Stomach (tissue), 9 donors: ENCODE measurements around the gene EXOC3L2. TPM values are rescaled to one million over a fixed set of nuclear protein-coding genes. Genes with fewer than 3 reads are reported as not detected.

ENCODE experiments used
- DNase-seq, 2 donors: peaks; one replicate each; pipeline versions ENCODE4 v3.0.0 to v3.0.0-alpha.2; 2013 to 2019
- H3K27ac ChIP-seq, 5 donors: fragments of 200-600 bp in 4 of 5; sonication (generic) in 4 of 5; one replicate each; pipeline ENCODE4 v1.5.1; 2013 to 2019; ENCODE audit warnings: mild to moderate bottlenecking in 1 of 5, moderate library complexity in 1 of 5
- H3K27me3 ChIP-seq, 3 donors: fragments of 200-600 bp; sonication (generic); one replicate each; pipeline ENCODE4 v1.5.1; 2017 to 2019; ENCODE audit warnings: mixed run types in 1 of 3
- H3K36me3 ChIP-seq, 4 donors: fragments of 200-600 bp; sonication (generic); 1 replicate in 3 of 4; 2 replicates in 1 of 4; pipeline ENCODE4 v1.5.1; 2016 to 2019
- H3K4me1 ChIP-seq, 4 donors: fragments of 200-600 bp; sonication (generic); one replicate each; pipeline ENCODE4 v1.5.1; 2016 to 2019
- H3K4me3 ChIP-seq, 4 donors: fragments of 200-600 bp; sonication (generic) in 3 of 4; one replicate each; pipeline ENCODE4 v1.5.1; 2016 to 2019; ENCODE audit warnings: mild to moderate bottlenecking in 1 of 4
- H3K9me3 ChIP-seq, 4 donors: fragments of 200-600 bp; sonication (generic); one replicate each; pipeline ENCODE4 v1.5.1; 2016 to 2019
- EP300 ChIP-seq: sonication (generic); formaldehyde crosslinking; IDR thresholded peaks from one replicate; pipeline ENCODE4 v1.6.1; 2017; ENCODE audit warnings: antibody characterized with exemption
- POLR2A ChIP-seq, 4 donors: fragments of 450-650 bp; IDR thresholded peaks; one replicate each; pipeline ENCODE4 v1.6.1; 2016; ENCODE audit warnings: antibody characterized with exemption in 4 of 4, control low read depth in 2 of 4, mild to moderate bottlenecking in 1 of 4, moderate library complexity in 1 of 4
- POLR2AphosphoS5 ChIP-seq, 3 donors: sonication (generic); formaldehyde crosslinking; IDR thresholded peaks; one replicate each; pipeline ENCODE4 v1.6.1; 2016; ENCODE audit warnings: antibody characterized with exemption in 3 of 3
- WGBS, 5 donors: extraction: QIAGEN DNeasy Blood & Tissue Kit in 3 of 5; methylation state at CpG; one replicate each; pipeline versions ENCODE4 v1.1.5 to v1.1.7; 2013 to 2018; 5-methylcytosine and 5-hydroxymethylcytosine counted together
- intact Hi-C: fragments of 100-400 bp; cut with DNase I; formaldehyde crosslinking; loops from one replicate; pipeline ENCODE4 v1.15.1; 2023; ENCODE audit warnings: low total_unique reads
- polyA plus RNA-seq, 3 donors: library from polyadenylated mRNA; stranded (reverse); fragments of 200-250 nt; gene quantifications; one replicate each; pipeline ENCODE4 v1.2.3, GENCODE V29; 2013
- total RNA-seq, 5 donors: library from RNA; depleted of rRNA; stranded (reverse); fragments of >200 nt; gene quantifications; one replicate each; pipeline versions ENCODE4 v1.1.0 to v1.2.3, GENCODE V29; 2014 to 2016
- TF ChIP-seq, protein P1 (sequence below), 7 experiments: fragments of 450-650 bp in 4 of 7; fragments of 200-600 bp in 3 of 7; sonication (generic) in 3 of 7; IDR thresholded peaks; one replicate each; pipeline ENCODE4 v1.5.1; 2016 to 2019; ENCODE audit warnings: antibody characterized with exemption in 7 of 7, control low read depth in 2 of 7, mild to moderate bottlenecking in 1 of 7
- donor health status: healthy with polysubstance abuse.
- donor health status: Bipolar disorder and iron deficiency.
- donor health status: healthy.

The EXOC3L2 gene
- total and polyA plus RNA-seq, 8 donors = 0.72 to 20.6 (median 1.3) TPM; not detected in 1

DNA sequence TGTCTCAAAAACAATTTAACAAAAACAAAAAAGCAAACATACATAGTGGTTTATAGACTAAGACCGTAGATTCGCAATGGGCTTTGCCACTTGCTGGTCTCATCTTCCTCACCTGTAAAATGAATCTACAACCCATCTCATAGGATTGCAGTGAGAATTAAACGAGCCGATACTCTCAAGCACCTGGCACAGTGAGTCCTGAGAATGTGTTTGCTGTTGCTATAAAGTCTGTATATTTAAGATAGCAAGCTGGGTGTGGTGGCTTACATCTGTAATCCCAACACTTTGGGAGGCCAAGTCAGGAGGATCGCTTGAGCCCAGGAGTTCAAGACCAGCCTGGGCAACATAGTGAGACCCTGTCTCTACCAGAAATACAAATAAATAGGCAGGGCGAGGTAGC, 22.5 kb downstream of the EXOC3L2 start:
- Histone ChIP-seq H3K36me3 (no peaks in the 10 kb centered on the region), H3K4me3 (no peak overlapping the region), H3K4me1 (peaks cover 0 to 8% (median under 1%) of the 10 kb centered on the region in 4 donors), H3K9me3 (no peaks in the 10 kb centered on the region), H3K27me3 (peaks cover 0 to 68% (median 3%) of the 10 kb centered on the region in 3 donors), H3K27ac (no peak overlapping the region)
- intact Hi-C loops = no loop called here
- TF ChIP-seq POLR2AphosphoS5 (IDR thresholded peaks at IDR 0.05) (no peak), POLR2A (IDR thresholded peaks at IDR 0.05) (no peak), EP300 (no peak)
- TF ChIP-seq, protein P1, sequence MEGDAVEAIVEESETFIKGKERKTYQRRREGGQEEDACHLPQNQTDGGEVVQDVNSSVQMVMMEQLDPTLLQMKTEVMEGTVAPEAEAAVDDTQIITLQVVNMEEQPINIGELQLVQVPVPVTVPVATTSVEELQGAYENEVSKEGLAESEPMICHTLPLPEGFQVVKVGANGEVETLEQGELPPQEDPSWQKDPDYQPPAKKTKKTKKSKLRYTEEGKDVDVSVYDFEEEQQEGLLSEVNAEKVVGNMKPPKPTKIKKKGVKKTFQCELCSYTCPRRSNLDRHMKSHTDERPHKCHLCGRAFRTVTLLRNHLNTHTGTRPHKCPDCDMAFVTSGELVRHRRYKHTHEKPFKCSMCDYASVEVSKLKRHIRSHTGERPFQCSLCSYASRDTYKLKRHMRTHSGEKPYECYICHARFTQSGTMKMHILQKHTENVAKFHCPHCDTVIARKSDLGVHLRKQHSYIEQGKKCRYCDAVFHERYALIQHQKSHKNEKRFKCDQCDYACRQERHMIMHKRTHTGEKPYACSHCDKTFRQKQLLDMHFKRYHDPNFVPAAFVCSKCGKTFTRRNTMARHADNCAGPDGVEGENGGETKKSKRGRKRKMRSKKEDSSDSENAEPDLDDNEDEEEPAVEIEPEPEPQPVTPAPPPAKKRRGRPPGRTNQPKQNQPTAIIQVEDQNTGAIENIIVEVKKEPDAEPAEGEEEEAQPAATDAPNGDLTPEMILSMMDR (IDR thresholded peaks at IDR 0.05) = no peak
- WGBS, 5 donors = 52 to 81% (median 72%) methylated on average over 6 of the region's 6 CpGs
- no peak for DNase-seq

DNA sequence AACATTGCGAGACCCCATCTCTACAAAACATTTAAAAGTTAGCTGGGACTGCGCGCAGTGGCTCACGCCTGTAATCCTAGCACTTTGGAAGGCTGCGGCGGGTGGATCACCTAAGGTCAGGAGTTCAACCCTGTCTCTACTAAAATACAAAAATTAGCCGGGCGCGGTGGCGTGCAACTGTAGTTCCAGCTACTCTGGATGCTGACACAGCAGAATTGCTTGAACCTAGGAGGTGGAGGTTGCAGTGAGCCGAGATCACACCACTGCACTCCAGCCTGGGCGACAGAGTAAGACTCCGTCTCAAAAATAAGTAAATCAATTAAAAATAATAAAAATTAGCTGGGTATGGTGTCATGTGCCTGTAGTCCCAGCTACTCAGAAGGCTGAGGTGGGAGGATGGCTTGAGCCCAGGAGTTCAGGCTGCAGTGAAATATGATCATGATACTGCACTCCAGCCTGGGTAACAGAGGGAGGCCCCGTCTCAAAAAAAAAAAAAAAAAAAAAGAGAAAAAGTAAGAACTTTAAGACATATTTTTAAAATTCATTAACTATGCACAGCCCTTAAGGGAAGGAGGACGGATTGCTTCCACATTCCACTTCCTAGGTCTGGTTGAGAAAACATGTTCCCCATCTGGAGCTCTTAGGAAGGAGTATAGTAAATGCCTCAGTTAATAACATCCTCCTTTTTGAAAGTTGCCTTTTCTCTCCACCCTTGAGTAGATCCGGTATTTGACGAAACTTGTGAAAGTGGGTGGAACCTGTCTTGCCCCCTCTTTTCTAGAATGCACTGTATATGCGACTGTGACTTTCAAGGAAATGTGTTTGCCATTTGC, 26.1 kb downstream of the EXOC3L2 start:
- Histone ChIP-seq H3K27me3 (peaks cover 0 to 88% (median 12%) of the 10 kb centered on the region in 3 donors), H3K4me1 (peaks cover 0 to 25% (median 15%) of the 10 kb centered on the region in 4 donors), H3K36me3 (no peaks in the 10 kb centered on the region), H3K27ac (no peak overlapping the region), H3K9me3 (no peaks in the 10 kb centered on the region), H3K4me3 (no peak overlapping the region)
- intact Hi-C loops = no loop called here
- no peak for DNase-seq
- TF ChIP-seq POLR2A (IDR thresholded peaks at IDR 0.05) = no peak
- TF ChIP-seq POLR2AphosphoS5 (IDR thresholded peaks at IDR 0.05) = no peak
- TF ChIP-seq, protein P1 (IDR thresholded peaks at IDR 0.05) = no peak
- no peak for TF ChIP-seq EP300
- WGBS, 5 donors = 77 to 83% (median 80%) methylated on average over 18 of the region's 18 CpGs

DNA sequence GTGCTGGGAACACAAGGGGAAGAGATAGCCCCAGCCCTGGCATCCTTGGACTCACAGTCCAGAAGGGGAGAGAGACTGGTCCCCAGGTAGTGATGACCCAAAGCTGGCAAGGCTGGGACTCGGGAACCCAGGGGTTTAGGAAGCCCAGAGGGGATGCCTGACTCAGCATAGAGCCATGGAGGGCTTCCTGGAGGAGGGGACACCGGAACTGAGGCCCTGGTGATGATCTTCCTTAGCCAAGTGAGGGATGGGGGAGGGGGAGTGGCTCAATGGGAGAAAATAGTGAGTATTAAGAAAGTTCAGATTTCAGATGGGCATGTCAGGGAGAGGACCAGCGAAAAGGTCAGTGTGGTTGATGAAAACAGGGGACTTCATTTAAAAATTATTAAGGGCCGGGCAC, 26.8 kb downstream of the EXOC3L2 start:
- no peak for TF ChIP-seq POLR2AphosphoS5 (IDR thresholded peaks at IDR 0.05)
- TF ChIP-seq POLR2A (IDR thresholded peaks at IDR 0.05) = no peak
- no peak for TF ChIP-seq EP300
- TF ChIP-seq, protein P1 (IDR thresholded peaks at IDR 0.05) = no peak
- H3K4me1 ChIP-seq = peaks cover 0 to 25% (median 15%) of the 10 kb centered on the region in 4 donors
- DNase-seq = no peak
- no peak overlapping the region for H3K4me3 ChIP-seq
- no peaks in the 10 kb centered on the region for H3K9me3 ChIP-seq
- 60 to 70% (median 64%) methylated on average over 4 of the region's 4 CpGs for WGBS, 5 donors
- peaks cover 0 to 81% (median 12%) of the 10 kb centered on the region in 3 donors for H3K27me3 ChIP-seq
- intact Hi-C loops = no loop called here
- H3K36me3 ChIP-seq = no peaks in the 10 kb centered on the region
- no peak overlapping the region for H3K27ac ChIP-seq

DNA sequence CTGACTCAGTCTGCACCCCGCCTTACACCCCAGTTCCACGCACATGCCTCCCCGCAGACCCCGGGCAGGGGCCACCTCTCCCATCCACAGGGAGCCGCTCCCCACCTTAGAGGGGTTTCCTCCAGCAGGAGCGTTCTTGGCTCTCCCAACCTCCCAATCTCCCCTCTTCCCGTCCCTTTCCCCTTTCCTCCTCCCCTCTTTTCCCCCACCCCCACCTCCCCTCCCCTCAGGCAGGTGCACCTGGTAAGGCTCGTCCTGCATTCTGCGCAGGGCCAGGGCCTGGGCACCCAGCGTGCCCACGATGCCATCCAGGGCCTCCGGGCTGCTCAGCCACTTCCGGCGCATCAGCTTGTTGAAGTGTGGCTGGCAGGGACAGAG, 27.3 kb downstream of the EXOC3L2 start:
- no peak overlapping the region for H3K4me3 ChIP-seq
- no peaks in the 10 kb centered on the region for H3K36me3 ChIP-seq
- no peaks in the 10 kb centered on the region for H3K9me3 ChIP-seq
- peaks cover 0 to 25% (median 15%) of the 10 kb centered on the region in 4 donors for H3K4me1 ChIP-seq
- H3K27me3 ChIP-seq = peaks cover 0 to 79% (median 12%) of the 10 kb centered on the region in 3 donors
- intact Hi-C loops = no loop called here
- H3K27ac ChIP-seq = no peak overlapping the region
- TF ChIP-seq, protein P1 (IDR thresholded peaks at IDR 0.05) = no peak
- no peak for TF ChIP-seq POLR2AphosphoS5 (IDR thresholded peaks at IDR 0.05)
- TF ChIP-seq POLR2A (IDR thresholded peaks at IDR 0.05) = no peak
- no peak for TF ChIP-seq EP300
- no peak for DNase-seq
- WGBS, 5 donors = 48 to 63% (median 58%) methylated on average over 9 to 14 of the region's 14 CpGs
